Muscle of leg (tissue), 11 donors: ENCODE results near the gene TMEM88. TPM values are rescaled to one million over a fixed set of nuclear protein-coding genes. Genes with fewer than 3 reads are reported as not detected.

Source experiments
- DNase-seq: peaks from one replicate; pipeline ENCODE4 v3.0.0; 2013
- H3K27ac ChIP-seq: one replicate; pipeline ENCODE4 v1.5.1; 2013; ENCODE audit warnings: mild to moderate bottlenecking, low read length, control low read depth
- H3K27me3 ChIP-seq: one replicate; pipeline ENCODE4 v1.6.1; 2013; ENCODE audit warnings: low read length; ENCODE audit not compliant: control insufficient read depth, insufficient read depth
- H3K36me3 ChIP-seq: one replicate; pipeline ENCODE4 v1.6.1; 2013; ENCODE audit warnings: low read length; ENCODE audit not compliant: control insufficient read depth, insufficient read depth
- H3K4me1 ChIP-seq: one replicate; pipeline ENCODE4 v1.6.1; 2013; ENCODE audit warnings: low read length; ENCODE audit not compliant: control insufficient read depth, insufficient read depth
- H3K4me3 ChIP-seq: one replicate; pipeline ENCODE4 v1.5.1; 2013; ENCODE audit warnings: low read length, control low read depth
- H3K9me3 ChIP-seq: replicated peaks from 2 replicates; pipeline ENCODE4 v1.6.1; 2013; ENCODE audit warnings: low read depth, low read length; ENCODE audit not compliant: control insufficient read depth
- WGBS: methylation state at CpG from one replicate; pipeline ENCODE4 v1.1.5; 2013; ENCODE audit warnings: missing lambda C conversion rate; ENCODE audit not compliant: insufficient coverage; 5-methylcytosine and 5-hydroxymethylcytosine counted together
- polyA plus RNA-seq, 8 donors: library from polyadenylated mRNA; unstranded; fragments of 120-200 nt; gene quantifications; one replicate each; pipeline versions ENCODE4 v1.2.1 to v1.2.3, GENCODE V29; 2013; ENCODE audit warnings: inconsistent platforms in 1 of 8, low replicate concordance in 1 of 8; ENCODE audit not compliant: insufficient read length in 8 of 8, insufficient read depth in 1 of 8
- total RNA-seq: library from RNA; stranded (reverse); fragments of 120-200 nt; gene quantifications from one replicate; pipeline ENCODE4 v1.2.4, GENCODE V29; 2013

The TMEM88 gene
- total and polyA plus RNA-seq, 9 donors, result 18.4 to 30.3 (median 26.7) TPM

DNA sequence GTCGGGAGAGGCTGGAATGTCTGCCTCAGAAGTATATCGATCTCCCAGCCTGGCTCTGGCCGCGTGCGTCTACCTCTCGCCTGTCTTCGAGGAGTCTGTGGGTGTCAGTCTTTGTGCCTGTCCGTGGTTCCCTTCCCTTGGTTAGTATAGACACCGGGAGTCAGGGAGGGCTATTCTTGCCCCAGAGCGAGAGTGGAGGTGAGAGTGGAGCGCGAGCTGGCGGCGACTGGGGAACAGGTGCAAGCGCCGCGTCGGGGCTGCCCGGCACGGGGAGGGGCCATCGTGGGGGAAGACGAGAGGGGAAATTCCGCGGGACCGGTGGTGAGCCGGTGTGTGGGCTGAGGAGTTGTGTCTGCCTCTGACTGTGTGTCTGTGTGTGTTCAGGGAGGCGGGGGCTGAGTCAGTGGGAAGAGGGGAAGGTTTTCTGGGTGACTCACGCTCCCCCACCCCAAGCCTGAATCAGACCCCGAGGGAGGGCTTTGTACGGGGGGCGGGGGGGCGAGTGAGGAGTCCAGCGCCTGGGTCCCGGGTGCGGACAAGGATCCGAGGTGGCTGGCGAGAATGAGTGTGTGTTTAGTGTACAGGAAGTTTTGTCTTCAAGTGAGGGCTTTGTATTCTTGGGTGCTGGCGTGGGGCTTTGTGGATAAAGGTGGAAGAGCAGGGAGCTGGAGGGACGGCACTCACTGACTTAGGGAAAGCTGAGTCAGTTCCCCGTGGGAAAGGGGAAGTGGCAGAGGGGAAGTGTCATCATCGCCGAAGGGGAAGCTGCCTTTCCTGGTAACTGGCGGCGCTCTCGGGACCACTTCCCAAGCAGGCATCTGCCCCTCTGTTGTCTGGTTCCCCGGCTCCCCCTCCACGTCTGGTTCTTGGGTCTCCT, 12.2 kb upstream of the TMEM88 start:
- Histone ChIP-seq H3K4me1 (peaks cover 53% of the 10 kb centered on the region), H3K27ac (peak overlapping the region; percentile 98), H3K9me3 (no peaks in the 10 kb centered on the region), H3K36me3 (peaks cover 35% of the 10 kb centered on the region), H3K27me3 (no peaks in the 10 kb centered on the region), H3K4me3 (peak overlapping the region; percentile 61)
- peak; percentile 91 for DNase-seq
- WGBS, result under 1% methylated on average over 40 of the region's 47 CpGs

- no peaks in the 10 kb centered on the region for H3K9me3 ChIP-seq
- H3K4me1 ChIP-seq, result peaks cover 49% of the 10 kb centered on the region
- peaks cover 40% of the 10 kb centered on the region for H3K36me3 ChIP-seq
- no peak for DNase-seq
- 0% methylated on average over 17 of the region's 17 CpGs for WGBS
- H3K27me3 ChIP-seq, result no peaks in the 10 kb centered on the region
- H3K27ac ChIP-seq, result peak overlapping the region; percentile 98
- H3K4me3 ChIP-seq, result peak overlapping the region; percentile 61
These were observed 11.7 kb upstream of the TMEM88 start for GRCh38 chr17:7843257-7843535.

- peak; percentile 89 for DNase-seq
- peak overlapping the region; percentile 61 for H3K4me3 ChIP-seq
These were observed 11.2 kb upstream of the TMEM88 start for GRCh38 chr17:7843536-7844291.

DNA sequence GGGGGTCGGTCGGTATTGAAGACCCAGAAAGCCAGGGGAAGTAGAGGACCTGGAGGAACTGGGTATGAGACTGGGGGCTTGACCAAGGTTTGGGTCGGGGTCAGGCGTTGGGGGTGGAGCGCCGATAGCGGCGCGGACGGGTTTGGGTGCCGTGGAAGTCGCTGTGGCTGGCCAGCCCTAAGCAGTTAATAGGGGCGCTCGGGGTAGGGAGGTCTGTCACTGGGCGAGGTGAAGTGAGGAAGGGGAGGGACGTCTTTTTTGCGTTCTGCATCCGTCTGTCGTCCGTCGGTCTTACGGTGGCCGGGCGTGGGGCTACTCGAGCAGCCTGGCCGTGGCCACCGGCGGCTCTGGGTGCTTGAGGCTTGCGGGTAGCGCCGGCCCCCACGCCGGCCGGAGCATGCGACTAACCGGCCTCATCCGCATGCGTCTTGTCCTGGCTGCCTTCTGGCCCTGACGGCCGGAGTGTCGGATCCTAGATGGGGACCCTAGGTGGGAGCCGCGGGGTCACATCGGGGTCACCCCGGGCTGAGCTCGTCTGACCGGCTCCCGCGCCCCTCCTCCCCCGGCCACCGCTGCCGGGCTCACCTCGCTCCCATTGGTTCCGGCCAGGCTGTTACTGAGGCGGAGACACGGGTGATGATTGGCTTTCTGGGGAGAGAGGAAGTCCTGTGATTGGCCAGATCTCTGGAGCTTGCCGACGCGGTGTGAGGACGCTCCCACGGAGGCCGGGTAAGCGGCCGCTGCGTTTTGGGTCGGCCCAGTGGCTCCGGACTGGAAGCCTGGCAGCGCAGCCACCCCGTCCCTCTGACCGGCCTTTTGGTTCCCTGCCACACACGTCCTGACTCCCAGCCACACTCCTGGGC, 10.3 kb upstream of the TMEM88 start:
- Histone ChIP-seq H3K4me1 (peaks cover 37% of the 10 kb centered on the region), H3K4me3 (peak overlapping the region; percentile 61), H3K9me3 (no peaks in the 10 kb centered on the region), H3K27me3 (no peaks in the 10 kb centered on the region), H3K36me3 (peaks cover 53% of the 10 kb centered on the region), H3K27ac (peak overlapping the region; percentile 98)
- under 1% methylated on average over 69 of the region's 71 CpGs for WGBS
- DNase-seq, result peak; percentile 98

More at GRCh38 chr17:7843536-7844291, 11.2 kb upstream of the TMEM88 start:
- Histone ChIP-seq H3K4me1 (peaks cover 45% of the 10 kb centered on the region), H3K27me3 (no peaks in the 10 kb centered on the region), H3K36me3 (peaks cover 46% of the 10 kb centered on the region), H3K27ac (peak overlapping the region; percentile 98), H3K9me3 (no peaks in the 10 kb centered on the region)
- WGBS, result under 1% methylated on average over 51 of the region's 61 CpGs

GRCh38 chr17:7845359-7846062, 9.4 kb upstream of the TMEM88 start:
- no peak for DNase-seq
- Histone ChIP-seq H3K4me3 (peak overlapping the region; percentile 61), H3K9me3 (no peaks in the 10 kb centered on the region), H3K27ac (peak overlapping the region; percentile 98), H3K27me3 (no peaks in the 10 kb centered on the region), H3K4me1 (peaks cover 31% of the 10 kb centered on the region), H3K36me3 (peaks cover 54% of the 10 kb centered on the region)
- WGBS, result 86% methylated on average over 12 of the region's 15 CpGs

DNA sequence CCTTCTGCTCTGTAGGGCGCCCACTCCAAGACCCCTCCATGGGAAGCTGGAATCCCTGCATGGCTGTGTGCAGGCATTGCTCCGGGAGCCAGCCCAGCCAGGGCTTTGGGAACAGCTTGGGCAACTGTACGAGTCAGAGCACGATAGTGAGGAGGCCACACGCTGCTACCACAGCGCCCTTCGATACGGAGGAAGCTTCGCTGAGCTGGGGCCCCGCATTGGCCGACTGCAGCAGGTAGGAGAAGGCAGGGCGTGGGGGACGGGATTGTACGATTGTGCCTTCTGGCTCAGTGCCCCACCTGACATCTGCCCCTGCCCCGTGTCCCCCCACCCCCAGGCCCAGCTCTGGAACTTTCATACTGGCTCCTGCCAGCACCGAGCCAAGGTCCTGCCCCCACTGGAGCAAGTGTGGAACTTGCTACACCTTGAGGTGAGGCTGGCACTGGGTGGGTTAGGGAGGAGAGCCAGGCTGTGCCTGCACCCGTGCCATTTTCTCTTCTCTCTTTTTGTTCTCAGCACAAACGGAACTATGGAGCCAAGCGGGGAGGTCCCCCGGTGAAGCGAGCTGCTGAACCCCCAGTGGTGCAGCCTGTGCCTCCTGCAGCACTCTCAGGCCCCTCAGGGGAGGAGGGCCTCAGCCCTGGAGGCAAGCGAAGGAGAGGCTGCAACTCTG, 8.7 kb upstream of the TMEM88 start:
- Histone ChIP-seq H3K27me3 (no peaks in the 10 kb centered on the region), H3K36me3 (peaks cover 58% of the 10 kb centered on the region), H3K9me3 (no peaks in the 10 kb centered on the region), H3K27ac (no peak overlapping the region), H3K4me3 (no peak overlapping the region), H3K4me1 (peaks cover 25% of the 10 kb centered on the region)
- WGBS, result 93% methylated on average over 13 of the region's 22 CpGs
- DNase-seq, result no peak

DNA sequence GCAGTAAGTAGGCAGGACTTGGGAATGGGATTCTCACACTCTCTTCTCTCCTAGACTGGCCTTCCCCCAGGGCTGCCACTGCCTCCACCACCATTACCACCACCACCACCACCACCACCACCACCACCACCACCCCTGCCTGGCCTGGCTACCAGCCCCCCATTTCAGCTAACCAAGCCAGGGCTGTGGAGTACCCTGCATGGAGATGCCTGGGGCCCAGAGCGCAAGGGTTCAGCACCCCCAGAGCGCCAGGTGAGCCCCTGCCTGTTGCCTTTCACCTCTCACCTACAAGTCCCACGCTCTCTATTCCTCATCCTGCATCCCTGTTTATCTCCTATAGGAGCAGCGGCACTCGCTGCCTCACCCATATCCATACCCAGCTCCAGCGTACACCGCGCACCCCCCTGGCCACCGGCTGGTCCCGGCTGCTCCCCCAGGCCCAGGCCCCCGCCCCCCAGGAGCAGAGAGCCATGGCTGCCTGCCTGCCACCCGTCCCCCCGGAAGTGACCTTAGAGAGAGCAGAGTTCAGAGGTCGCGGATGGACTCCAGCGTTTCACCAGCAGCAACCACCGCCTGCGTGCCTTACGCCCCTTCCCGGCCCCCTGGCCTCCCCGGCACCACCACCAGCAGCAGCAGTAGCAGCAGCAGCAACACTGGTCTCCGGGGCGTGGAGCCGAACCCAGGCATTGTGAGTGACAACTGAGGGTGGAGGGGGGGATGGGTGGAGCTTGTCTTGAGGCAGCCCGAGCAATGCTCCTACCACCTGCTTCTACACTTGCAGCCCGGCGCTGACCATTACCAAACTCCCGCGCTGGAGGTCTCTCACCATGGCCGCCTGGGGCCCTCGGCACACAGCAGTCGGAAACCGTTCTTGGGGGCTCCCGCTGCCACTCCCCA, 7.9 kb upstream of the TMEM88 start:
- Histone ChIP-seq H3K4me1 (peaks cover 29% of the 10 kb centered on the region), H3K4me3 (no peak overlapping the region), H3K27ac (no peak overlapping the region), H3K27me3 (no peaks in the 10 kb centered on the region), H3K9me3 (no peaks in the 10 kb centered on the region), H3K36me3 (peaks cover 66% of the 10 kb centered on the region)
- peak; percentile 12 for DNase-seq
- WGBS, result 82% methylated on average over 17 of the region's 34 CpGs

DNA sequence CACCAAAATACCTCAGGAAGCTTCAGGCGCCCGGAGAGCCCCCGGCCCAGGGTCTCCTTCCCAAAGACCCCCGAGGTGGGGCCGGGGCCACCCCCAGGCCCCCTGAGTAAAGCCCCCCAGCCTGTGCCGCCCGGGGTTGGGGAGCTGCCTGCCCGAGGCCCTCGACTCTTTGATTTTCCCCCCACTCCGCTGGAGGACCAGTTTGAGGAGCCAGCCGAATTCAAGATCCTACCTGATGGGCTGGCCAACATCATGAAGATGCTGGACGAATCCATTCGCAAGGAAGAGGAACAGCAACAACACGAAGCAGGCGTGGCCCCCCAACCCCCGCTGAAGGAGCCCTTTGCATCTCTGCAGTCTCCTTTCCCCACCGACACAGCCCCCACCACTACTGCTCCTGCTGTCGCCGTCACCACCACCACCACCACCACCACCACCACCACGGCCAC, 6.7 kb upstream of the TMEM88 start:
- 85% methylated on average over 10 of the region's 20 CpGs for WGBS
- no peak for DNase-seq
- H3K27ac ChIP-seq, result no peak overlapping the region
- peaks cover 26% of the 10 kb centered on the region for H3K4me1 ChIP-seq
- peaks cover 77% of the 10 kb centered on the region for H3K36me3 ChIP-seq
- no peaks in the 10 kb centered on the region for H3K27me3 ChIP-seq
- no peaks in the 10 kb centered on the region for H3K9me3 ChIP-seq
- no peak overlapping the region for H3K4me3 ChIP-seq
